H9 (cell line): ENCODE data around the gene GALNT10. TPM values are rescaled to one million over a fixed set of nuclear protein-coding genes. Genes with fewer than 3 reads are reported as not detected.

Experiments used
- DNase-seq: peaks from one replicate; pipeline ENCODE4 v3.0.0-alpha.2; 2017
- H2AFZ ChIP-seq: one replicate; pipeline ENCODE4 v1.6.1; 2013; ENCODE audit warnings: mild to moderate bottlenecking, low read length, control low read depth, moderate library complexity
- H2AK5ac ChIP-seq: 2 replicates; pipeline ENCODE4 v1.6.1; 2013; ENCODE audit warnings: low read length, control low read depth, mixed read lengths; ENCODE audit not compliant: insufficient read length
- H2BK120ac ChIP-seq: one replicate; pipeline ENCODE4 v1.6.1; 2013; ENCODE audit warnings: low read depth, mild to moderate bottlenecking, low read length, control low read depth, inconsistent platforms; ENCODE audit not compliant: poor library complexity, severe bottlenecking
- H2BK12ac ChIP-seq: 2 replicates; pipeline ENCODE4 v1.6.1; 2013; ENCODE audit warnings: low read length, control low read depth, mixed read lengths, low read depth; ENCODE audit not compliant: insufficient read length
- H2BK15ac ChIP-seq: 2 replicates; pipeline ENCODE4 v1.6.1; 2013; ENCODE audit warnings: low read depth, low read length, control low read depth
- H2BK20ac ChIP-seq: one replicate; pipeline ENCODE4 v1.6.1; 2013; ENCODE audit warnings: low read depth, mild to moderate bottlenecking, low read length, control low read depth, inconsistent platforms; ENCODE audit not compliant: poor library complexity, severe bottlenecking
- H2BK5ac ChIP-seq: 2 replicates; pipeline ENCODE4 v1.6.1; 2013; ENCODE audit warnings: low read length, control low read depth, mixed read lengths; ENCODE audit not compliant: insufficient read length
- H3K14ac ChIP-seq: 2 replicates; pipeline ENCODE4 v1.6.1; 2013; ENCODE audit warnings: low read length, control low read depth; ENCODE audit not compliant: insufficient read depth
- H3K18ac ChIP-seq: 2 replicates; pipeline ENCODE4 v1.6.1; 2013; ENCODE audit warnings: low read depth, mild to moderate bottlenecking, mixed read lengths, low read length, control low read depth; ENCODE audit not compliant: insufficient read length
- H3K23ac ChIP-seq: 2 replicates; pipeline ENCODE4 v1.6.1; 2013; ENCODE audit warnings: low read length, control low read depth, mixed read lengths, low read depth; ENCODE audit not compliant: insufficient read length
- H3K23me2 ChIP-seq: 2 replicates; pipeline ENCODE4 v1.6.1; 2013; ENCODE audit warnings: low read depth, mild to moderate bottlenecking, mixed read lengths, low read length, control low read depth; ENCODE audit not compliant: insufficient read length, poor library complexity, severe bottlenecking
- H3K27ac ChIP-seq: 2 replicates; pipeline ENCODE4 v1.5.1; 2013; ENCODE audit warnings: low read length, control low read depth, mixed read lengths, low read depth; ENCODE audit not compliant: insufficient read length
- H3K27me3 ChIP-seq: 2 replicates; pipeline ENCODE4 v1.6.1; 2013; ENCODE audit warnings: low read length, control low read depth, inconsistent platforms; ENCODE audit not compliant: insufficient read depth
- H3K4ac ChIP-seq: 2 replicates; pipeline ENCODE4 v1.6.1; 2013; ENCODE audit warnings: low read depth, mild to moderate bottlenecking, control low read depth, inconsistent platforms, low read length, moderate library complexity
- H3K4me1 ChIP-seq: 2 replicates; pipeline ENCODE4 v1.6.1; 2013; ENCODE audit warnings: low read length, control low read depth, inconsistent platforms; ENCODE audit not compliant: insufficient read depth
- H3K4me2 ChIP-seq: 2 replicates; pipeline ENCODE4 v1.6.1; 2013; ENCODE audit warnings: low read length, control low read depth, mixed read lengths; ENCODE audit not compliant: insufficient read length, insufficient read depth
- H3K56ac ChIP-seq: 2 replicates; pipeline ENCODE4 v1.6.1; 2013; ENCODE audit warnings: low read depth, mild to moderate bottlenecking, mixed read lengths, low read length, control low read depth; ENCODE audit not compliant: insufficient read length
- H3K79me1 ChIP-seq: 2 replicates; pipeline ENCODE4 v1.6.1; 2013; ENCODE audit warnings: low read depth, mild to moderate bottlenecking, moderate library complexity, low read length, control low read depth, inconsistent platforms; ENCODE audit not compliant: insufficient read depth, poor library complexity, severe bottlenecking
- H3K79me2 ChIP-seq: 2 replicates; pipeline ENCODE4 v1.6.1; 2013; ENCODE audit warnings: low read length, control low read depth, inconsistent platforms; ENCODE audit not compliant: insufficient read depth
- H3K9ac ChIP-seq: 2 replicates; pipeline ENCODE4 v1.6.1; 2013; ENCODE audit warnings: low read length, control low read depth, mixed read lengths; ENCODE audit not compliant: insufficient read length; ENCODE audit errors: extremely low read depth
- H3K9me3 ChIP-seq: one replicate; pipeline ENCODE4 v1.6.1; 2013; ENCODE audit warnings: low read depth, low read length, inconsistent platforms; ENCODE audit not compliant: control insufficient read depth
- H3T11ph ChIP-seq: one replicate; pipeline ENCODE4 v1.6.1; 2013; ENCODE audit warnings: mild to moderate bottlenecking, low read length, control low read depth, inconsistent platforms
- H4K20me1 ChIP-seq: one replicate; pipeline ENCODE4 v1.6.1; 2013; ENCODE audit not compliant: control insufficient read depth, insufficient read length, insufficient read depth
- H4K5ac ChIP-seq: 2 replicates; pipeline ENCODE4 v1.6.1; 2013; ENCODE audit warnings: low read depth, mild to moderate bottlenecking, mixed read lengths, low read length, control low read depth; ENCODE audit not compliant: insufficient read length
- H4K8ac ChIP-seq: replicated peaks from 2 replicates; pipeline ENCODE4 v1.6.1; 2013; ENCODE audit warnings: low read length, control low read depth, mixed read lengths, low read depth; ENCODE audit not compliant: insufficient read length
- H4K91ac ChIP-seq: 2 replicates; pipeline ENCODE4 v1.6.1; 2013; ENCODE audit warnings: low read depth, mild to moderate bottlenecking, moderate library complexity, mixed read lengths, low read length, control low read depth; ENCODE audit not compliant: insufficient read length
- H3K27ac Mint-ChIP-seq, 3 experiments: 2 replicates in 2 of 3; 3 replicates in 1 of 3; pipeline ENCODE4 v1.8.0; 2020 to 2021; ENCODE audit warnings: mixed read lengths in 3 of 3, mild to moderate bottlenecking in 1 of 3, moderate library complexity in 1 of 3
- H3K27me3 Mint-ChIP-seq: 2 replicates; pipeline ENCODE4 v1.8.0; 2021; ENCODE audit warnings: low read depth, mild to moderate bottlenecking, moderate library complexity, mixed read lengths
- H3K36me3 Mint-ChIP-seq, 3 experiments: 2 replicates in 2 of 3; 3 replicates in 1 of 3; pipeline ENCODE4 v1.8.0; 2020 to 2021; ENCODE audit warnings: low read depth in 3 of 3, mixed read lengths in 3 of 3; ENCODE audit not compliant: insufficient read depth in 1 of 3
- H3K4me1 Mint-ChIP-seq, 2 experiments: 2 replicates each; pipeline ENCODE4 v1.8.0; 2020; ENCODE audit warnings: mixed read lengths in 2 of 2
- H3K4me3 Mint-ChIP-seq, 2 experiments: 2 replicates in 1 of 2; 3 replicates in 1 of 2; pipeline ENCODE4 v1.8.0; 2020 to 2021; ENCODE audit warnings: mild to moderate bottlenecking in 2 of 2, mixed read lengths in 2 of 2, moderate library complexity in 1 of 2
- H3K9me3 Mint-ChIP-seq, 2 experiments: 2 replicates in 1 of 2; 3 replicates in 1 of 2; pipeline ENCODE4 v1.8.0; 2020; ENCODE audit warnings: mild to moderate bottlenecking in 2 of 2, mixed read lengths in 2 of 2, moderate library complexity in 1 of 2
- WGBS: extraction: QIAGEN DNeasy Blood & Tissue Kit; methylation state at CpG from one replicate; pipeline ENCODE4 v1.1.7; 2013; ENCODE audit warnings: missing lambda C conversion rate, low lambda C conversion rate, mixed read lengths; ENCODE audit not compliant: insufficient read length; ENCODE audit errors: extremely low coverage; 5-methylcytosine and 5-hydroxymethylcytosine counted together
- total RNA-seq: library from RNA; stranded (reverse); gene quantifications from 2 replicates; pipeline ENCODE4 v1.2.1, GENCODE V29; 2021
- TF ChIP-seq, protein P1 (sequence below): fragments of 200-600 bp; sonication (generic); conservative IDR thresholded peaks from 3 replicates; pipeline ENCODE4 v1.8.0; 2021; ENCODE audit warnings: antibody characterized with exemption, mild to moderate bottlenecking

GALNT10 gene
- total RNA-seq, 1 experiment from 2014 or later = 15.4 TPM

DNA sequence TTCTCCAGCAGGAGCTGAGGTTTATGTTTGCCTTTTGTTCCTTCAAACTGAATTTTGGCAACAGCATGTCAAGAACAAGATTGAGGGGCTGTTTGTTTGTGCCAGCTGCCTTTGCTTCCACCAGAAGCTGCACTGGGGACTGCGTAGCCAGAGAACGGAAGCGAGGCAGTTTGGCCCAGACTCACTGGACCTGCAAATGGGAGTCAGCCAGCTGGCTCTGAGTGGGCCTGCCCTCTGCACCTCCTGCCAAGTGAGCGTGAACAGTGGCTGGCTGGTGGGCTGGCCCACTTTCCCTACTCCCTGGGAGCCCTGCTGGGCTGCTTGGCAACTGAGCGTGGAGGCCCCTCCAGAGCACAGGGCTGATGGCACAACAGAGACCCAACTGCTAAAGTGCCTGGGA, 111.6 kb downstream of the GALNT10 start:
- Histone ChIP-seq H3K79me2 (no peaks in the 10 kb centered on the region), H2BK12ac (no peak overlapping the region), H2AFZ (no peak overlapping the region), H2BK5ac (no peak overlapping the region), H2AK5ac (no peak overlapping the region), H3K23me2 (no peaks in the 10 kb centered on the region), H3K4me2 (no peak overlapping the region), H3K18ac (no peak overlapping the region), H3K4ac (no peak overlapping the region), H4K5ac (no peak overlapping the region), H3K27ac (no peak overlapping the region), H2BK20ac (no peak overlapping the region), H4K91ac (no peak overlapping the region), H2BK15ac (no peak overlapping the region), H3T11ph (no peak overlapping the region), H3K27me3 (no peaks in the 10 kb centered on the region), H3K9ac (no peak overlapping the region), H3K56ac (no peak overlapping the region), H4K8ac (no peak overlapping the region), H3K14ac (no peak overlapping the region; the same call in 1 of the 2 replicates), H3K4me1 (no peaks in the 10 kb centered on the region), H2BK120ac (no peak overlapping the region), H3K79me1 (no peaks in the 10 kb centered on the region), H4K20me1 (no peaks in the 10 kb centered on the region), H3K9me3 (no peaks in the 10 kb centered on the region), H3K23ac (no peak overlapping the region)
- peaks cover 0 to 7% (median 3%) of the 10 kb centered on the region in 3 experiments; a peak in 3 of 7 replicates for H3K36me3 Mint-ChIP-seq
- no CpG with 5 or more reads among the region's 5 CpGs for WGBS
- DNase-seq = no peak
- no peaks in the 10 kb centered on the region for H3K4me1 Mint-ChIP-seq
- no peak overlapping the region for H3K4me3 Mint-ChIP-seq
- TF ChIP-seq, protein P1, sequence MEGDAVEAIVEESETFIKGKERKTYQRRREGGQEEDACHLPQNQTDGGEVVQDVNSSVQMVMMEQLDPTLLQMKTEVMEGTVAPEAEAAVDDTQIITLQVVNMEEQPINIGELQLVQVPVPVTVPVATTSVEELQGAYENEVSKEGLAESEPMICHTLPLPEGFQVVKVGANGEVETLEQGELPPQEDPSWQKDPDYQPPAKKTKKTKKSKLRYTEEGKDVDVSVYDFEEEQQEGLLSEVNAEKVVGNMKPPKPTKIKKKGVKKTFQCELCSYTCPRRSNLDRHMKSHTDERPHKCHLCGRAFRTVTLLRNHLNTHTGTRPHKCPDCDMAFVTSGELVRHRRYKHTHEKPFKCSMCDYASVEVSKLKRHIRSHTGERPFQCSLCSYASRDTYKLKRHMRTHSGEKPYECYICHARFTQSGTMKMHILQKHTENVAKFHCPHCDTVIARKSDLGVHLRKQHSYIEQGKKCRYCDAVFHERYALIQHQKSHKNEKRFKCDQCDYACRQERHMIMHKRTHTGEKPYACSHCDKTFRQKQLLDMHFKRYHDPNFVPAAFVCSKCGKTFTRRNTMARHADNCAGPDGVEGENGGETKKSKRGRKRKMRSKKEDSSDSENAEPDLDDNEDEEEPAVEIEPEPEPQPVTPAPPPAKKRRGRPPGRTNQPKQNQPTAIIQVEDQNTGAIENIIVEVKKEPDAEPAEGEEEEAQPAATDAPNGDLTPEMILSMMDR = no peak
- no peak overlapping the region; a peak in 1 of 7 replicates for H3K27ac Mint-ChIP-seq
- H3K27me3 Mint-ChIP-seq = no peaks in the 10 kb centered on the region
- no peaks in the 10 kb centered on the region; a peak in 1 of 5 replicates for H3K9me3 Mint-ChIP-seq
